GM18867 (cell line): ENCODE data around the gene ORAI1.
"Not testable (repeated sequence)": the region's sequence is repeated elsewhere in the genome, so short reads cannot be mapped to it uniquely, and the experiment has no call there.

Experiments used
- ATAC-seq: cut with Tn5 transposase; IDR thresholded peaks from one replicate; pipeline ENCODE4 v1.9.1; 2021; ENCODE audit warnings: mild to moderate bottlenecking, moderate library complexity; ENCODE audit not compliant: unreplicated experiment

ORAI1 gene

GRCh38 chr12:121641343-121641630, 15.0 kb downstream of the ORAI1 start:
- no peak for ATAC-seq

- no peak for ATAC-seq
Observed at GRCh38 chr12:121648458-121649028, 22.2 kb downstream of the ORAI1 start.

GRCh38 chr12:121649322-121649721, 23.0 kb downstream of the ORAI1 start:
- no peak for ATAC-seq

- no peak for ATAC-seq
Observed at GRCh38 chr12:121649819-121650353, 23.6 kb downstream of the ORAI1 start.

GRCh38 chr12:121651320-121651719, 25.0 kb downstream of the ORAI1 start:
- ATAC-seq = no peak

- ATAC-seq = no peak
Observed at GRCh38 chr12:121652767-121653497, 26.6 kb downstream of the ORAI1 start.

- ATAC-seq = no peak
Observed at GRCh38 chr12:121653999-121654398, 27.7 kb downstream of the ORAI1 start.

- no peak for ATAC-seq
Observed at GRCh38 chr12:121656122-121656521, 29.8 kb downstream of the ORAI1 start.

- ATAC-seq = no peak
Observed at GRCh38 chr12:121657305-121658008, 31.1 kb downstream of the ORAI1 start.

- ATAC-seq = not testable (repeated sequence)
Observed at GRCh38 chr12:121661353-121662105, 35.2 kb downstream of the ORAI1 start.

GRCh38 chr12:121663610-121663929, 37.2 kb downstream of the ORAI1 start:
- no peak for ATAC-seq

GRCh38 chr12:121666829-121667228, 40.5 kb downstream of the ORAI1 start:
- ATAC-seq = not testable (repeated sequence)

GRCh38 chr12:121668750-121669520, 42.6 kb downstream of the ORAI1 start:
- no peak for ATAC-seq

GRCh38 chr12:121669521-121669900, 43.2 kb downstream of the ORAI1 start, which contains the start of gene MORN3:
Gene MORN3, minus strand, starts transcription at chr12:121669654. Its CDS starts 171 bp downstream, at chr12:121669483.
- no peak for ATAC-seq

GRCh38 chr12:121673013-121673511, 46.7 kb downstream of the ORAI1 start:
- ATAC-seq = no peak

GRCh38 chr12:121676190-121676589, 49.9 kb downstream of the ORAI1 start:
- ATAC-seq = no peak

- ATAC-seq = no peak
Observed at GRCh38 chr12:121678305-121678704, 52.0 kb downstream of the ORAI1 start.

- no peak for ATAC-seq
Observed at GRCh38 chr12:121678716-121679300, 52.5 kb downstream of the ORAI1 start.

- ATAC-seq = not testable (repeated sequence)
Observed at GRCh38 chr12:121679661-121680197, 53.4 kb downstream of the ORAI1 start.

GRCh38 chr12:121688966-121689365, 62.6 kb downstream of the ORAI1 start:
- no peak for ATAC-seq
